HG02759 (cell line): ENCODE measurements around the gene CCDC87.

Source experiments
- ATAC-seq: cut with Tn5 transposase; IDR thresholded peaks from one replicate; pipeline ENCODE4 v1.9.1; 2021; ENCODE audit warnings: mild to moderate bottlenecking, moderate library complexity; ENCODE audit not compliant: unreplicated experiment

The CCDC87 gene

GRCh38 chr11:66581261-66581660, 11.6 kb downstream of the CCDC87 start:
- no peak for ATAC-seq

GRCh38 chr11:66580803-66581202, 12.1 kb downstream of the CCDC87 start:
- ATAC-seq: no peak

DNA sequence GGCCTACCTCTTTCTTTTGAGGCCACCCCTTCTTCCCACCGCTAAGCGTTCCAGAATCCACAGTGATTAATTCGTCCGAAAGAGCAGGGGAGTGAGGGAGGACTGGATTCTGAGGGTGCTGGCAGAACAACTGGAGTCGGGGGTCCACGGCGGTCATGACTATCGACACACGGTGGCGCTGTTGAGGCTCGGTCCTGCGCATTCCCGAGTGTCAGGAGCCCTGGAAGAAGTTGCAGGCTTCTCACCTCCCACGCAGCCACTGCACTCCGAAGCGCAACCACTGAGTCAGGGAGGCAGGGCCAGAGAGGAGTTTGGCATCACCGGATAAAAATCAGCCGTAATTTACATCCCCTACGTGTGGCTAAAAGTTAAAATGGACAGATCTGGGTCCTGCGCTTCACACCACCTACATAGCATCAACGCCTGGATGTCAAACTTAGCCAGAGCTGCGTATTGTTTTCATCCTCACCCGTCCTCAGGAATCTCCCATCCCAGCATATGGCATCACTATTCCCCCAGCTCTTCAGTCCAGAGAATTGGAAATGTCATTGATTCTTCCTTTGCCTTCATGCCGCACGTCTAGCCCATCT, 13.8 kb downstream of the CCDC87 start:
- no peak for ATAC-seq

DNA sequence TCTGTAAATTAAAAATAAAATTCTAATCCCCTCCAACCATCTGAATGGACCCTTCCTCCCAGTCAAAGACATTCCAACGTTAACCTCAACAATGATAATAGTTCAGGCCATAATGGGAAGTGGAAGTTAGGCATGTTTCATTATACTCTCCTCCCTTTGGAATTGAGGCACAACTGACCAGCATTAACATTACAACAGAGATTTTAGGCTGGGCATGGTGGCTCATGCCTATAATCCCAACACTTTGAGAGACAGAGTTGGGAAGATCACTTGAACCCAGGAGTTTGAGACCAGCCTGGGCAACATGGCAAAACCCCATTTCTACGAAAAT, 22.0 kb downstream of the CCDC87 start:
- no peak for ATAC-seq

DNA sequence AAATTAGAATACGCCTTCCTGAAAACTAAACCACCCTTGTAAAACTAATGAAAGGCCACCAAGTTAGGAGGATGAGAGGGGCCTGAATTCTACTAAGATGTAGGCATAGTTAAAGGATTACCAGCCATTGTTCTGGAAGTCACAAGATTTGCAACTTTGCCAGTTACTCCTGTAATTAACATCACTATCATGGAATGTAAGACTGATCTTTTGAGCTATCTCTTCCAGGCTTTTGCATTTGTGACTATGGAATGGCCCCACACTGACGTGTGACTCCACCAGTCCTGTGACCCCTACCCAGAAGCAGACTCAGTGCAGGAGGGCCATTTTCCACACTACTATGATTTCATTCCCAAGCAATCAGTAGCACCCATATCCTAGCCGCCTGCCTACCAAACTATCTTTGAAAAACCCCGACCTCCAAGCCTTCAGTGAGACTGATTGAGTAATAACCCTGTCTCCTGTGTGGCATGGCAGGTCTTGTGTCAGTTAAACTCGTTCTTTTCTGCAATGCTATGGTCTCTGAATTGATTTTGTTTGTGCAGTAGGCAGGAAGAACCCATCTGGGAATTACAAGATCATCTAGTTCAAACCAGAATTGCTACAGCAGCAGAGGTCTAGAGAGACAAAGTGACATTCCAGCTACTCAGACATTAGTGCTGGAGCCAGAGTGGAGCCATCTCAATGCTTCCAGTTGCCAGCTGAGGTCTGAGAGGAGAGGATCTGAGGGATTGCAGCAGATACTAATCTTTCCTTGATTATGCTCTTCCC, 22.6 kb downstream of the CCDC87 start:
- no peak for ATAC-seq

DNA sequence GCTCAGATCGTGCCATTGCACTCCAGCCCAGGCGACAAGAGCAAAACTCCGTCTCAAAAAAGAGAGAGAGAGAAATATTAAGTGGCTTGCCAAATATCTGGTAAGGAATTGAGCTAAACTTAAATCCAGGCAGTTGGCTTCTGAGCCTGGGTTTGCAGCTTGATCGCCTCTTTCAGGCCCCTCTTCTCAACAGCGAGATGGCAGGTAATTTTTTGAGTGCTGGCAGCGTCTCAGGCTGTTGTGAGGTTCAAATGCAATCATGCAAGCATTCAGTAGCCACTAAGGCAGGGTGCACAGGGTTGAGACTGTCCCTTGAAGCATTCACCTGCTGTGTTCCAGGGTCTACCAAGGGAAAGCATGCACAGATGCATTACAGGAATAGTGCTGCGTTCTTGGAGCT, 23.8 kb downstream of the CCDC87 start:
- ATAC-seq: no peak

- ATAC-seq: no peak
Observed at GRCh38 chr11:66568124-66568916, 24.5 kb downstream of the CCDC87 start, which contains the start of gene CTSF. Gene CTSF, minus strand, starts transcription at chr11:66568606. Its CDS starts 120 bp downstream, at chr11:66568486.

DNA sequence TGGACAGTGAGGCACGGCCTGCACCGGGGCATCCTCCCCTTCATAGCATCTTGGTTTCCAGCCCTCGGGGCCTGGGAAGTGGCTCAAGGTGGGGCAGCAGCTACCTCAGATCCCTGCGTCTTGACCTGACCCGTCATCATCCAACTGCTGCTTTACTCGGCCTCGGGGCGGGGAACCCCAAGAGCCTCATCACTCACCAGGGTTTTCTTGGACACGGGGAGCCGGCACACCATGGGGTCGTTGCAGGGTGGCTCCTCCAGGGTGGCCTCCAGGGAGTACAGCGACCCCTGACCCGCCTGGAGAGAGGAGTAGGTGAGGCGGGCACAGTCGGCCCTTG, 25.1 kb downstream of the CCDC87 start:
- no peak for ATAC-seq

DNA sequence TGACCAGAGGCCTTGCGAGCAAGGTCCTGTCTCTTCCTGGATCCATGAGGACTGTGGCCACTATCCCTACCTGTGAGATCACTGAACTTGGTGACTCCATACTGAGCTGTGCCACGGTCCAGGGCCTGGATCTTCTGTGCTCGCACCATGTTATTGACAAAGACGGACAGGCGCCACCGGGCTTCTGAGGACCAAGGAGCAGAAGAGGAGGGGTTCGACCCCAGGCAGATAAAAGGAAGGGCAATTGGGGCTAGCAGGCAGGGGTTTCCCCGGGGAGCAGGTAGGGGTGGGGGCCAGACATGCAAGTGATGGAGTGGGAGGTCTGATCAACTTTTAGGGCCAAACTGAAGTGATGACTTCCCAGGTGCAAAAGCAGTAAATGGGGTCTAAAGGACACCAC, 26.6 kb downstream of the CCDC87 start:
- no peak for ATAC-seq

DNA sequence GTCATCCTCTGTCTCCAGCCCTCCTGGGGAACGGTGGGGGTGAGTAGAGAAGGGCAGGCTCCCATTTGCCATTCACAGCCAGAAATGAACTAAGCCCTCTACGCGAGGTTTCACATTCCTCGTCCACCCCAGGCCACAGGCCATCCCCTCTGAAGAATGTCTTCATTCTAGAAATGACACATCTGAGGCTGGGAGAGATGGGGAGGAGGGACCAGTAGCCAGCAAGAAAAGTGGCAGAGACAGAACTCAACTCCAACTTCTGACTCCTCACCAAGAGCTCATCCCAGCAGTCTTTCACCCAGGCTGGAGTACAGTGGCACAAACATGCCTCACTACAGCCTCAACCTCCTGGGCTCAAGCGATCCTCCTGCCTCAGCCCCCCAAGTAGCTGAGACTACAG, 27.9 kb downstream of the CCDC87 start:
- no peak for ATAC-seq

DNA sequence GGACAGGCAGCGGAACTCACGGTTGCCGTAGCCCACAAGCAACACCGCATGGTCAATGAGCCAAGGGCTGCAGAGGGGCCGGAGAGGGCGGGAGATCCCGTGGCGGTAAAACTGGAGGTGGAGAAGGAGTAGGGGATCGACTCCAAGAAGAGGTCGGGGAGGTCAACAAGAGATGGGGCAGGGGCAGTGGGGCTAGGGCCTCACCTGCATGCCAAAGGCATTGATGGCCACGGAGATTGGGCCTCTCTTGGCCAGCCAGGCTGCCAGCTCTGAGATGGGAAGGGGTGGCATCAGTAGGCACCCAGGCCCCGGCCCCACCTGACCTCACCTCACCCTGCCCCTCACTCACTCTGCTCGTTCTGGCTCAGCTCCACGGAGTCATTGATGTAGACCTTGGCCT, 28.3 kb downstream of the CCDC87 start:
- ATAC-seq: no peak

GRCh38 chr11:66563832-66564231, 29.0 kb downstream of the CCDC87 start:
- ATAC-seq: no peak

DNA sequence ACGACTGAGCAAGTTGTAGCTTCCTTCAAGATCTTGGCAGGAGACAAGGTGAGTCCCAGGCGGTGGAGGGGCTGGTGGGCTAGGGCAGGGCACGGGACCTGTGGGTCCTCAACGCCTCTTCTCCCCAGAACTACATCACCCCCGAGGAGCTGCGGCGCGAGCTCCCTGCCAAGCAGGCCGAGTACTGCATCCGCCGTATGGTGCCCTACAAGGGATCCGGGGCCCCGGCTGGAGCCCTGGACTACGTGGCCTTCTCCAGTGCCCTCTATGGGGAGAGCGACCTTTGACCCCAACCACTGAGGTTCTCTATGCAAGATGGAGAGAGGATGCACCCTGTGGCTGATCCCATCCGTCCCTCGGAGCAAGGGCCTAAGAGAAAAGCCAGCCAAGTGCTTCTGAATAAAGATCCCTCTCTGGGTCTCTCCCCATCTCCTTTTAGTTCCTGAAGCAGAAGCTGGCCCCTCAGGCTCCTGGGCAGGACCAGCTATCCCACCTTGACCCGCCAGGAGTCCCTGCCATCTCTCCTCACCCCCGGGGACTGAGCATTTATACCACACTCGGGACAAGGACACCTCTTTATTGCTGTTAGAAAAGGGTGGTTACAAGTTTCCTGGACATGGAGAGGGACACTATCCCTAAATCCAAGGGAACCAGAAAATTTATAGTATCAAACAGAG, 29.8 kb downstream of the CCDC87 start:
- ATAC-seq: no peak

DNA sequence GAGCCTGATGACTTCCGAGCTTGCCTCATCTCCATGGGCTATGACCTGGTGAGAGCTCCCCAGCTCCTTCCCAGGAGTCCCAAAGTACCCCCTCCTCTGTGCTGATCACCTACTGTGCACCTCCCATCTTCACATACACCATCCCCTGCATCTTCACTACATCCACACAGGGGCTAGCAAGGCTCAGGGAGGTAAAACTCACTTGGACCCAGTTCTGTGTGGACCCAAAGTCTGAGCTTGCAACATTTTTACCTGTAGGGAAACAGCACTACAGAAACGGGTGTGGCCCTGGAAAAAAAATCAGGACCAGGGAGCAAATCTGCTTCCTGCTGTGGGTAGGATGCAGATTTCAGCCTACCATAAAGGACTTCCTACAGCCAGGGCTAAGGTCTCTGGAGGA, 30.6 kb downstream of the CCDC87 start:
- no peak for ATAC-seq

- ATAC-seq: no peak
Observed at GRCh38 chr11:66561975-66562248, 31.0 kb downstream of the CCDC87 start.

DNA sequence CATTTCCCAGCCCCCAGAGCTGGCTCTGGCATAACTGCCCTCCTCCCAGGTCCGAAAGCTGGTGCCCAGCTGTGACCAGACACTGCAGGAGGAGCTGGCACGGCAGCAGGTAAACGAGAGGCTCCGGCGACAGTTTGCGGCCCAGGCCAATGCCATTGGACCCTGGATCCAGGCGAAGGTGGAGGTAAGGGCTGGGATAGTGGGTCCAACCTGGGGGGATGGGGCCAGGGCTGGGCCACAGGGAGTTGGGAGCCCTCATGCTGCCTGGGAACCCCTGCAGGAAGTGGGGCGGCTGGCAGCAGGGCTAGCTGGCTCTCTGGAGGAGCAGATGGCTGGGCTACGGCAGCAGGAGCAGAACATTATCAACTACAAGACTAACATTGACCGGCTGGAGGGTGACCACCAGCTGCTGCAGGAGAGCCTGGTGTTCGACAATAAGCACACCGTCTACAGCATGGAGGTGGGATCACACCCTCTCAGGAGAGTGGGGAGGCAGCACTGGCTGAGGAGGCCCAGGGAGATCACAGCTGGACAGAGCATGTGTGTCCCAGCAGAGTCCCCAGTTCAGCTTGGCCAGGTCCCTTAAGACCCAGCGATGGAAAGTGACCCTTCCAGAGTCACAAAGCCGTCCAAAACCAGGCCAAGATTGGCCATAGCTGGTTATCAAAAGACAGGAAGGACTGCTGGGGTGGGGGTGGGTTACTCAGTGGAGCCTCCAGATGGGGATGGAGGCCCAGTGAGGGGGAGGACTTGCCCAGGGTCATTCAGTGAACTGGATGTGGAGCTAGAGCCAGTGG, 31.5 kb downstream of the CCDC87 start:
- ATAC-seq: no peak

DNA sequence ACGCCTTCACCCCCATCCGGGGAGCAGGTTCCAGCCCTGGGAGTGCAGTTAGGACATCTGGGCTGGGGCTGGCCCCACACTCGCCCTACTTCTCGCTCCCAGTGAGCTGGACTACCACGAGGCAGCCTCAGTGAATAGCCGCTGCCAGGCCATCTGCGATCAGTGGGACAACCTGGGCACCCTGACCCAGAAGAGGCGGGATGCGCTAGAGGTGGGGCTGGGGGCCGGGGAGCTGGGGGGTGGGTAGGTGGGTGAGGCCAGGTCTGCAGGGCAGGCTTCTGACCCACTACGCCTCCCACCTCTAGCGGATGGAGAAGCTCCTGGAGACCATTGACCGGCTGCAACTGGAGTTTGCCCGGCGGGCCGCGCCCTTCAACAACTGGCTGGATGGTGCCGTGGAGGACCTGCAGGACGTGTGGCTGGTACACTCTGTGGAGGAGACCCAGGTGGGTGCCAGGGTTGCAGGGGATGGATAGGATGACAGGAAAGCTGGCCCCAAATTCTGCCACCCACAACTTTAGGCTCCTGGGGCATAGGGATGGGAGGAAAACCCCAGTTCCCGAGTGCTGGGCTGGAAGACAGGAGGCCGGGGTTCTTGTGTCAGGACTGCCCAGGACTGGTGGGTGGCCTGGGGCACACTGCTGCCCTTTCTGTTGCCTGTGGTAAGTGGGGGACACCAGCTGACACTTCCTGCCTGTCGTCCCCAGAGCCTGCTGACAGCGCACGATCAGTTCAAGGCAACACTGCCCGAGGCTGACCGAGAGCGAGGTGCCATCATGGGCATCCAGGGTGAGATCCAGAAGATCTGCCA, 32.8 kb downstream of the CCDC87 start:
- ATAC-seq: no peak

DNA sequence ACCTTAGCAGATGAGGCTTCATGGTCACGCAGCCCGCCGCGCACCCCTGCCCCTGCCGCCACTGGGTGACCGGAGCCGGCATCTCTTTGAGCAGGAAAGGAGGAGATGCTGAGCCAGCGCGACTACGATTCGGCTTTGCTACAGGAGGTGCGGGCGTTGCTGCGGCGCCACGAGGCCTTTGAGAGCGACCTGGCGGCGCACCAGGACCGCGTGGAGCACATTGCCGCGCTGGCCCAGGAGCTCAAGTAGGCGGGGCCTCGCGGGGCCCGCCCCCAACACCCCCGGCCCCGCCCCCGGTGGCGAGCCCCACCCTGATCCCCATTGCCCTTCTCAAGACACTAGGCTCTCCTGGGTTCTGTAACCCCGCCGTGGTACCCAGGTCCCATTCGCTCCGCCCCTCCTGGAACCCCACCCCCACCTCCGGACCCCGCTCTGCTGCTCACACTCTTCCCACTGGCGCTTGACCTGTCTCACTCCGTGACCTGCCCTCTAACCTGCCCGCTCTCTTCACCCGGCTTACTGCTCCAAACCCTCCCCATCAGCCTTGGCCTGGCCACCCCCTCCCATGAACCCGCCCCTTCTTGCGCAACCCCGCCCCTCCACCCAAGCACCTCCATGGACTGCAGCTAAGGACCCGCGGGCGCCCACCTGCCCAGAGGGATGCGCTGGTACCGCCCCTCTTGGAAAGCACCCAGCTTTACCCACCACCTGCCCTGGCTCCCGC, 33.6 kb downstream of the CCDC87 start:
- no peak for ATAC-seq

DNA sequence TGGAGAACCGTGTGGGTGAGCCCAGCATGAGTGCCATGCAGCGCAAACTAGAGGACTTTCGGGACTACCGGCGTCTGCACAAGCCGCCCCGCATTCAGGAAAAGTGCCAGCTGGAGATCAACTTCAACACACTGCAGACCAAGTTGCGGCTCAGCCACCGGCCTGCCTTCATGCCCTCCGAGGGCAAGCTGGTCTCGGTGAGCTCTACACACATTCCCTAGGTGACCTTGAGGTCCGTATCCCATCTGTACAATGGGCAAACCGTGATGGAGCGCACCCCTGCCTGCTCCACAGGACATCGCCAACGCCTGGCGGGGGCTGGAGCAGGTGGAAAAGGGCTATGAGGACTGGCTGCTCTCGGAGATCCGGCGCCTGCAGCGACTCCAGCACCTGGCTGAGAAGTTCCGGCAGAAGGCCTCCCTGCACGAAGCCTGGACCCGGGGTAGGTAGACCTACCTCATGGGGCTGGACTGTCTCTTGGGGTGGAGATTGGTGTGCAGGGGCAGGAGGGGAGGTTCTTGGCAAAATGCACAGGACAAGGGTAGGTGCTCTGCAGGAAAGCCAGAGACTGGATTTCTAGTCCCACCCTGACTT, 35.0 kb downstream of the CCDC87 start:
- ATAC-seq: no peak
